Tibial nerve (tissue), 3 donors: ENCODE measurements around the gene CHST14.

ENCODE experiments used
- CTCF ChIP-seq, 5 experiments: fragments of 200-600 bp in 3 of 5; fragments of 450-650 bp in 2 of 5; sonication (generic) in 3 of 5; IDR thresholded peaks; one replicate each; pipeline ENCODE4 v1.5.1; 2016 to 2019; ENCODE audit warnings: antibody characterized with exemption in 5 of 5, mild to moderate bottlenecking in 3 of 5, moderate library complexity in 2 of 5
- POLR2A ChIP-seq, 2 donors: fragments of 450-650 bp; IDR thresholded peaks; one replicate each; pipeline ENCODE4 v1.6.1; 2017; ENCODE audit warnings: antibody characterized with exemption in 2 of 2, mild to moderate bottlenecking in 2 of 2, moderate library complexity in 2 of 2

- no peak for TF ChIP-seq CTCF (IDR thresholded peaks at IDR 0.05)
- no peak for TF ChIP-seq POLR2A (IDR thresholded peaks at IDR 0.05)
Observed at GRCh38 chr15:40456738-40457137, 14.0 kb upstream of the CHST14 start.
